Activated naive CD4-positive, alpha-beta T cell treated with Interleukin-2 at 50 U/mL for 16 hours (primary cell): ENCODE measurements around the gene MUC20.
"Not testable (repeated sequence)": the region's sequence is repeated elsewhere in the genome, so short reads cannot be mapped to it uniquely, and the experiment has no call there.

Experiments used
- DNase-seq: peaks from one replicate; pipeline ENCODE4 v3.0.0-alpha.2; 2020

Gene MUC20

DNA sequence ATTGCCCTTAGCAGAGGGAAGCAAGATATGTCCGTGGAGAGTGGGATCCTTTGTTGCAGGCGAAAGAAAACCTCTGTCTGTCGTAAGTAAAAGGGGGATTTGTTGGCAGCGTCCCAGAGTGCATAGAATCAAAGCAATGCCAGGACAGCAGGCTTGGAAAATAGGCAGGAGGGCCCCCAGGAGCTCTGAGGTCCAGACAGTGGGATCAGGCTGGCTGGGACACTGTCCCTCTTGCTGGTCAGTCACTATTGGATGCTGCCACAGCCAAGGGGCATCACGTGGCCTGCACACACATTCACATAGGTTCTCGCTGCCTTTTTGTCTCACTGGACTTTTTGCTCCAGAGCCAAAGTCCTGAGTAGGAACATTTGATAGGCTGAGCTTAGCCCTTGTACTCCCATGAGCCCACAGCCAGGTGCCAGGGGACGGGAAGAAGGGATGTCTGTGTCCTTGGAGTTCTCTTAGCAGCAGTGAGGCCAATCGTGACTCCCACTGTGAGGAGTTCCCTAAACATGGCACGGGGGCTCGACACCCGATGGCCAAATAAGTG, 10.7 kb downstream of the MUC20 start:
- DNase-seq = no peak

DNA sequence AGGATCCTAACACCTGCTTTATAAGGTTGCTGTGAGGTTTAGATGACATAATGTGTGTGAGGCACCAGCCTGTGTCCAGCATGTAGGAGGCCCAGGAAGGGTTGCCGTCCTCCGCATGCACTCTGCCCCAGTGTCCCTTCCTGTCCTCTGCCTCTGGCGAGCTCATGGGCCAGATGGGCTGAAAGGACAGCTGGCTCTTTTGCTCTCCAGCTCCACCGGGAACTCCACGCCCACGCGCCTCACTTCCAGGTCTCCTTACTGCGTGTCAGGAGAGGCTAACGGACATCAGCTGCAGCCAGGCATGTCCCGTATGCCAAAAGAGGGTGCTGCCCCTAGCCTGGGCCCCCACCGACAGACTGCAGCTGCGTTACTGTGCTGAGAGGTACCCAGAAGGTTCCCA, 12.2 kb downstream of the MUC20 start:
- DNase-seq = no peak

DNA sequence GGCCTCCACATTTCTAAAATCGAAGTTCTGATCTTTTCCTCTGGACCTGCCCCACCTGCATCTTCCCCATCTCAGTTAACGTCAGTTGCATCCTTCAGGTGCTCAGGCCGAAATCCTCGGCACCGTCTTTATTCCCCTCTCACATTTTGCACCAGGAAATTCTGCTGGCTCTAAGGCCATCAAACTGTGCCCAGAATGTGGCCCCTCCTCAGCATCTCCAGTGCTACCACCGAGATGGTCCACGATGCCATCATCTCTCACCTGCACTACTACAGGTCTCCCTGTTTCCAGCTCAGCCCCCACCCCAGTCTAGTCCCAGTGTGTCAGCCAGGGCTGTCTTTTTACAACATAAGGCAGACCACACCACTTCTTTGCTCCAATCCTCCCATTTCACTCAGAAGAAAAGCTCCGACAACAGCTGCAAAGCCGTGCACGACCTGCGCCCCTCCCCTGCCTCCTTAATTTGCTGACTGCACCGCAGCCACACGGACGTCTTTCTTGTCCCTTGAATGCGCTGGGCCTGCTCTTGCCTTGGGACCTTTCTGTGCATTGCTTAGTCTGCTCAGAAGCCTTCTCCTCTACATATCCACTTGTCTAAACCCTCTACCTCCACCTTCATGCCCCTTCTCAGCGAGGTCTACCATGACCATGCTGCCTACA, 14.4 kb downstream of the MUC20 start:
- DNase-seq = no peak

DNA sequence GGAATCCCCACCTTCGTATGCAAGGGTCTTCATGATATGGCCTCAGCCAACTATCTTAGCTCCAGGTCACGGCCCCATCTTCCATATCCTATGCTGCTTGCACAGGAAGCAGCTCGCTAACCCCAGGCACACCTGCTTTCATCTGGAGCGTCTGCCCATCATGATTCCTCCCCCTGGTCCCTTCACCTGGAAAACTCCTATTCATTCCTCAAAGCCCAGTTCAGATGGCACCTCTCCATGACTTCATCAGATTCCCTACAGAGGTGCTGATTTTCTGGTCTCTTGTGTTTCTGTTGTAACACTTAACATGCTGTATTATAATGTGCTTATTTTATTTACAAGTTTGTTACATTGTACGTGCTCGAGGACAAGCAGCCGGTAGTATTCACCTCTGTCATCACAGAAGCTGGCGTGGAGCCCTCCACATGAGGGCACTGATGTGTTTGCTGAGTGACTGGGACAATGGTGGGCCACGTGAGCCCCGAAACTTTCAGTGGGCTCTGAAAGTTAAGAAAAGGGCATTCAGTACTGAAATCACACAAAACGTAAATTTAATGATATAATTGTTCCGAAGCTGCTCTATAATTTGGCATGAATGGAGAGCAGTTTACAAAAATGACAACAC, 16.2 kb downstream of the MUC20 start:
- no peak for DNase-seq

DNA sequence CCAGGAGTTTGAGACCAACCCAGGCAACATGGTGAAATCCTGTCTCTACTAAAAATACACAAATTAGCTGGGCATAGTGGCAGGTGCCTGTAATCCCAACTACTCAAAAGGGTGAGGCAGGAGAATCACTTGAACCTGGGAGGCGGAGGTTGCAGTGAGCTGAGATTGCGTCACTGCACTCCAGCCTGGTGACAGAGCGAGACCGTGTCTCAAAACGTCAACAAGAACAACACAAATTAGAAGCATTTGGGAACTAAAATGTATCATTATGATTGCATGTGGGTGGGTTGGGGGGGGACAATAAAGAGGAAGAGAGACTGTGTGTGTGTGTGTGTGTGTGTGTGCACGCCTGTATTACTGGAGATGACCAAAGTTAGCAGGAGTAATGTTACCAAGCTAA, 17.0 kb downstream of the MUC20 start:
- DNase-seq = not testable (repeated sequence)

DNA sequence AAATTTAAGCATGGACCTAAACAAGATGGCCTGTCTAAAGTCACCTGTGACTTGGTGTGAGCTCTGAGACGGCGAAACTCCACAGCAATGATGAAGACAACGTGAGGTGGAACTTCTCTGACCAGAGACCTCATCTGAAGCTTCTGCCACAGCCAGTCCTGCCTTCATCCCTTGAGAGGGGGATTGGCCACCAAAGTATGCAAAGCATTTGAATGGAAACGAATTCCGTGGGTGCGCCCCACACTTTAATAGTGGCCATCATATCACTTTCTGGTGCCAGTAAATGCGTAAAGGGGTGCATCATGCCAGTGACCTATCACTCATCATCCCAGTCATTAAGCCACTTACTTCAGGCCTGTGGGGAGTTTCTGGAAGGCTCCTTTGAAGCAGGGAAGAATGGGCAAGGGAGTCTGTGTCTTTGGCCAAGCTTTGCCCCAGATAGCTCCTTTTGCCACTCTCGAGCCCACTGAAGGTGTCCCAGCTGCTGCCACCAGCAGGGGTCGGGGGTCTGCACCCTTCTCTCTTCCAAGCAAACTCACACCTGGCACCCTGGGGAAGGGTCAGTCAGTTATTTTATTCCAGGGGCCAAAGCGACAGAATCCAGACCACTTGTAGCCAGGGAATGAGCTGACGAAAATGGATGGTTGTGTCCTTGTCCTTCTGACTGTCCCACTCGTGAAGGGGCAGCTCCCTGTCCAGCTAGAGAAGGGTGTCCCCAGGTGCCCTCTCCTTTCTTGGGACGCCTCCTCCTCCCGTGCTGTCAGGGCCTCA, 17.7 kb downstream of the MUC20 start:
- DNase-seq = no peak

DNA sequence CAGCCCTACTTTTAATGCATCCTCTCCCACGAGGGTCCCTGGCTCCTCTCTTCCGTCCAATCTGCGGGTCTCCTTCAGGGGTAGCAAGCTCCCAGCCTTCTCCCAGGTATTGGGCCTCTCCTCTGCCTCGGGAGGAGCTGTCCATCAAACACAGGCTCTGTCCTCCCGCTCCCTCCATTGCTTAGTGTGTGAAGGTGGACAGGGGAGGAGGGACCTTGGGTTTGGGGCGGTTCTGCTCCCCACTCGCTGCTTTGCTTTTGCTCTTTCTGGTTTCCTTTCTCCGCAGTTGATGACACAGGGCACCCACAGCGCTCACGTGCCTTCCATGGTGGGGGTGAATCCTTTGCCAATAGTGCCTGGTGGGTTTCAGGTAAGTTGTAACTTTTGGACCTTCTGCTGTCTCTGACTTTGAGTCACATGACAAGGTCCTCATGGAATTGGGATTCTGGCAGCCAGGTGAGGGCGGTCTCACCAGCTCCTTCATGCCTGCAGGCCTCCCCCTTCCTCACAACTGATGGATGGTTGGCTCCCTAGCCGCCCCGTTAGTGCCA, 18.9 kb downstream of the MUC20 start:
- DNase-seq = no peak

DNA sequence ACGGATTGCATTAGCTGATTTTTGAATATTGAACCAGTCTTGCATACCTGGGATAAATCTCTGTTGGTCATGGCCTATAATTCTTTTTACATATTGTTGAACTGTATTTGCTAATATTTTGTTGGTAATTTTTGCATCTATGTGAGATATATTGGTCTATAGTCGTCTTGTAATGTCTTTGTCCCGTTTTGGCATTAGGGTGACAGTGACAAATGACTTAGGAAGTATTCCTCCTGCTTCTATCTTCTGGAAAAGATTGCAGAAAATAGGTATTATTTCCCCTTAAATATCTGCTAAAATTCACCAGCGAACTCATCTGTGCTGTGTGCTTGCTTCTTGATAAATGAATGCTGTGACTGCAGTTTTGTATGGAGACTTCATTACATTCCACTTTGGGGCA, 23.7 kb downstream of the MUC20 start:
- DNase-seq = no peak

DNA sequence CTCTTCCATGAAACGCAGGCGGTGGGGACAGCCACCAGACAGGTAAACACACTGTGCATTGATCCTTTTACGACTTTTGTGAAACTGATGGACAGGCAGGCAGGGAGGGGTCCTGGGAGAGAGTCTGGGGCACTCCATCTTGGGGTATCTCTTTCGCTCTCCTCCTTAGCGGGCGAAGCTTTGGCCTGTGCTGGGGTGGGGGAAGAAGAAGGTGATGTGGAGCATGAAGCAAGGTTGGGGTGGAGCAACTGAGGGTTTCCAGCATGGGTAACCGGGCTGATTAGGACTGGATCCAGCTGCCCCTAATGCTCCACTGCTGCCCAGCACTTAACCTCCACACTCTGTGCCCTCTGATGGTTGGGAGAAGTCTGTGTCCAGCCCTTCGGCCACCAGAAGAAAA, 25.6 kb downstream of the MUC20 start:
- DNase-seq = no peak

DNA sequence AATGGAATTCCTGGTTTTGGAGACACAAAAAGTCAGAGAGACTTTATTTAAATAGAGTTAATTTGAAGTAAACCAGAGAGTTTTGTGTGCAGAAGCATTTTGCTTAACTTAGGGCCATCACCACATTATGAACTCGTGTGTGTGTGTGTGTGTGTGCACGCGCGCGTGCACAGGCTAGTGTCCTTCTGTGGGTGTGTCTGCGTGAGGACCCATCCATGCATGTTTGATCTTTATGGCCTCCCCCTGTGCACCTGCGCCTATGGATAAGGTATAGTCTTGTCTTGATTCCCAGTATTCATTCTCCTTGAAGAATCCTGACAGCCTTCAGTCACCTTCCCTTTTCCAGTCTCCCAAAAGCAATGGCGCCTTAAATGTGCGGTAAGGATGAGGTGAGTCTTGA, 26.0 kb downstream of the MUC20 start:
- no peak for DNase-seq

DNA sequence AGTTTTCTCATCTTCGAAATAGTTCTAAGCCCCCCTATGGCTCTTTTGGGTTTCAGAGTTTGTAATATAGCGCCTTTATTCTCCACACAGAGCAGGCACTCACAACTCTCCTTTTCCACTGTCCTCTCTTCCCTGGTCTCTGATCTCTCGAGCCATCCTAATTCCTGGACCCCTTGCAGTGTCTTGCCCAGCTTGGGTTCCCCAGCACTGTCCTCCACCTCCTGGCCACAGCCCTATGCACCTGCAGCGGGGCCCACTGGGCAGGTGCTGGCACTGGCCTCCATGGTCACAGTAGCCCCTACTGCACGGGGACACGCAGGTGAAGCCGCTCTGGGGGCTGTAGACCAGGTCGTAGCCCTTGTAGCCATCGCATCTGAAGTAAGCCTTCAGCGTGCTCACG, 27.9 kb downstream of the MUC20 start:
- DNase-seq = no peak

DNA sequence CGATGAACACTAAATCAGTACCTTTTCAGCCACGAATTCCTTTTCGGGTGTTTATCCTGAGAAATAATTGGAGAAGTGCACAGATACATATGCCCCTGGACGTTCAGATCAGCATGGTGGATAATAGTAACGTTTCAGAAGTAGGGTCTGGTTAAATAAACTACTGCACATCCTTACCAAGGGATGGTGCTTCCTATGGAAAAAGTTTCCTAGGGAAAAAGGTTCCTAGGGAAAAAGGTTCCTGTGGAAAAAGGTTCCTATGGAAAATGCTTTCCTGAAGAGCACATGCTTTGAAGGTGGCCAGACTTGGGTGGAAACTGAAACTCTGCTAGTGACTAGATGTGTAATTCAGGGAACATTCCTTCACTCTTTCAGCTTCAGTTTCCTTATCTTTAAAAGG, 28.3 kb downstream of the MUC20 start:
- DNase-seq = not testable (repeated sequence)

DNA sequence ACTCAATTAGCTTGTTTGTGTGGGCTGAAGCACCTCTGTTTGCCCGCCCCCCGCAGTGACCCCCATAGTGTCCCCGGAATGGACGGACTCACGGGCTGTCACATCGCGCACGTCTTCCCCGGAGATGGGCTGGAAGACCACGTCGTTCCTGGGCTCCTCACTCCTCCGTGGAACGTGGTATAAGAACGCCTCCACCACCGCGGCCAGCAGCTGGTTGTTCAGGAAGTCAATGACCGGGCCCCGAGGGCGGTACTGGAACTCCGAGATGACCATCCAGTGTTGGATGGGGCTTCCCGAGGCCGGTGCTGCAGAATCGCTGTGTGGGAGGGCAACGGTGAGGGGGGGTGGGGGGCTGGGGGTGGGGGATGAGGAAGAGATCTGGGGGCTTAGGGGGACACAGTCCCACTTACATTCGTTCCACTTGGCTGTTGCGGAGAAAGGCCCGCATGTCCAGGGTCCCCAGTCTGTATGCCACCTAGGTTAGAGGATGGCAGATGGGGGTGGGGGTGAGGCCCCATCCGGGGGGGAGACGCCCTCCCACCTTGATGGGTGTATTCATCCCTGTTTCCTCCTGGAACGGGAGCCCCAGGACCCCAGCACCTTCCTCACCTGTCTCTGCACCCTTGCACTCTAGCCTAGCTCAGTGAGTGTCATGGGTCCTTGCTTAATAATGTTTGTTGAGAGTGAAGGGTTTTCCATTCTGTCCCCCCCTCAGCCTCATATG, 30.2 kb downstream of the MUC20 start:
- no peak for DNase-seq

DNA sequence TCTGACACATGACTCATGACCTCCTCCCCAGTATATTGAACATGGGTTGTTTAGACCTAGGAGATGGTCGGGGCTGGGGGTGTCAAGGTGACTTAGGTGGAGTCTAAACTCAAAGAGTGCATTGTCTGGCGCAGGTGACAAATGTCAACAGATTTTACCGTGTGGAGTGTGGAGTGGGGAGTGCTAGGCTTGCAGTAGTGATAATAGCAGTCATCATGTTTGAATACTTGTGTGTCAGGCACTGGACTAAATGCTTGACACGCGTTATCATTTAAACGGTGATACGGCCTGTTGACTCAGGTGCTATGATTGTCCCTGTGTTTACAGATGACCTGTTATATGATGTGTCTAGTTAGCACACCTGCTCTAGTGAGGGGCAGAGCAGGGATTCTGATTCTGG, 30.8 kb downstream of the MUC20 start:
- DNase-seq = no peak

DNA sequence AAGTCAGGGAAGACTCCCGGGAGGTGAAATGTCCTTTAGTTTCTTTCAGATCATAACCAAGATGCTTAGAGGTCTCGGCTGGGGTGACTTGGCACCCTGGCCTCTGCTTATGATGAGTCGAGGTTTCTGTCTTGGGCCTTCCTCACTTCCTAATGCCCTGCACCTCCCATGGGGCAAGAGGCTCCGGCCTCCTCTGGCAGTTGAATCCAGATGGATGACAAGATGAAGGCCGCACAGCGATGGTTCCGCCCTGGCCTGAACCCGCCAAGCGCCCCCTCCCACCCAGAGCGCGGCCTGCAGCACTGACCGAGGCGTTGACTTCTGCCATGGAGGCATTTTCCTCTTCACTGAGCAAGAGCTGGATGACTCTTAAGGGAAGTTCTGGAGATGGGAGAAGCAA, 31.3 kb downstream of the MUC20 start:
- DNase-seq = no peak

DNA sequence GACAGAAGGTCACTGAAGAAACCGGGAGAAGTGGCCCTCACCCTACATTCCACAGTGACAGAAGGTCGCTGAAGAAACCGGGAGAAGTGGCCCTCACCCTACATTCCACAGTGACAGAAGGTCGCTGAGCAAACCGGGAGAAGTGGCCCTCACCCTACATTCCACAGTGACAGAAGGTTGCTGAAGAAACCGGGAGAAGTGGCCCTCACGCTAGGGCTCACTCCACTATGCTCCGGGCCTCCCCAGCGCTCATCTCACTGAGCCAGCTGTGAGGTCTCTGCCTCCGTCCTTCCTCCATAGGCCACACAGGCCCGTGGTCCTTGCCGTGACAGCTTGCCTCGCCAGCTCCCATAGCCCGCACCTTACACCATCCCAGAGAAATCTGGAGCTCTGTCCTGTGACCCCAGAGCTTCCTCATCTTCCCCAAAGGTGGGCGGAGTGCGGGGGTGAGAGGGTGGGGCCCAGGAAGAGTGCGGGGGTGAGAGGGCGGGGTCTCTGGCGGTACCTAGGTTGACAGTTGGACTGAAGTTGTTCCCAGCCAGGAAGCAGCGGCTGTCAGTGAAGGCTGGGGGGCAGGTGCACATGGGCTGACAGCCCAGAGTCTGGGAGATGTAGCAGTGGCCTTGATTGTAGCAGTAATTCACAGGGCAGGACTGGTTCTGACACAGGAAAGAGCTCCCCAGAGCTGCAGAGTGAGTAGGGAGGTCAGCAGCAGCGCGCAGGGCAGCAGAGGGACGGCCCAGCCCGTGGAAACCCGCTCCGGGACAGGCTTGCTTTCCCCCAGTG, 32.0 kb downstream of the MUC20 start:
- no peak for DNase-seq

DNA sequence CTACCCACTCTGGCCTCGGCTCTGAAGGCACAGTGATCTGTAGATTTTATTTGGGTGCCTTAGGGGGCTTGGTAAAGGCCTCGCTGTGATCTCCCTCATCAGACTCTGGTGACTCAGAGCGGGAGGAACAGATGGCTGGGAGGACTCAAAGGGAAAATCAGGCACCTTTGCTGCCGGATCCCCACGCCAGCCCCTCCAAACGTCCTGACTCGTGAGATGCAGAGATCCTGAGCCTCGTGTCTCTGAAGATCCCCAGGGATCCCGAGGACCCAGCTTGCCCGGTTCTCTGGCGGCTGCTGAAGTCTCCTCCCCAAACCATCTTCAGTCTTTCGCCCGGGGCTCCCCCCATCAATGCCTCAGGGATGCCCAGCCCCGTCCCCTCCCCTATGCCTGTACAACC, 32.8 kb downstream of the MUC20 start:
- DNase-seq = no peak

DNA sequence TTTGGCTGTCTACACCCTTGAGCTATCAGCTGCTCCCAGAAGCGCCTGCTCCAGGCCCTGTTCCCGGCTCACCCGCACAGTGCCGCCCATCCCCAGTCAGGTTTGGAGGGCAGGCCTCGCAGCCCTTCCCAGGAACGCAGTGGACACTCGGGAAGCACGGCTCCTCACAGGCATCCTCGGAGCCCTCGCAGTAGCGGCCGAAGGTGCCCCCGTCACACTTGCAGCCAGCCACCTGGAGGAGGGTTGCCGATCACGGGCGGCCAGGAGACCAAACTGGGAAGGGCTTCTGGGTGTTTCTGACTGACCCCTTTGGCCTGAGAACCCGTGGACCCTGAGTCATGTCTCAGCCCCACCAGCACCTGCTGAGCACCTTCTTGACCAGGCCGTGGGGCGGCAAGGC, 33.4 kb downstream of the MUC20 start:
- no peak for DNase-seq

DNA sequence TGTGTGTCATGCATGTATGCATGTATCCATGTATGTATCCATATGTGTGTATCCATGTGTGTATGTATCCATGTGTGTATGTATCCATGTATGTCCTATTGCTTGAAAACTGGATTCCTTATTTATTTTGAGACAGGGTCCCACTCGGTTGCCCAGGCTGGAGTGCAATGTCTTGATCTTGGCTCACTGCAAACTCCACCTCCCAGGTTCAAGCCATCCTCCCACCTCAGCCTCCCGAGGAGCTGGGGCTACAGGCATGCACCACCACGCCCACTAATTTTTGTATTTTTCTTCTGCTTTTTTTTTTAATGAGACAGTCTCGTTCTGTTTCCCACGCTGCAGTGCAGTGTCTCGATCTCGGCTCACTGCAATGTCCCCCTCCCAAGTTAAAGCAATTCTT, 34.1 kb downstream of the MUC20 start:
- DNase-seq = no peak

DNA sequence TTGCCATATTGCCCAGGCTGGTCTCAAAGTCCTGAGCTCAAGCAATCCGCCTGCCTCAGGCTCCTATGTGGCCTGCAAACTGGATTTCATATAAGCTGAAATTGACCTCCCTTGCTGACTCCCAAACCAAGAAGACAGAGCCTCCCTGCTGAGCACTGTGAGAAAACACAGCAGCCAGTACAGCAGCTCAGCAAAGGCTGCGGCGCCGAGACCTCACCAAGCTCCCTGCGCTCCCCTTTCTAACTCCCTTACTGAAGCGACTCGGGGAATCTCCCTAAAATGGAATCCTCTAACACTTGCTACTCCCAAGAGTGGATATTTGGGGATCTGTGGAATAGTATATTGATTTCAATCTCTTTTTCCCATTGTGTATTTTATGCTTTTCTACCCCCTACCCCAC, 34.6 kb downstream of the MUC20 start:
- DNase-seq = no peak

DNA sequence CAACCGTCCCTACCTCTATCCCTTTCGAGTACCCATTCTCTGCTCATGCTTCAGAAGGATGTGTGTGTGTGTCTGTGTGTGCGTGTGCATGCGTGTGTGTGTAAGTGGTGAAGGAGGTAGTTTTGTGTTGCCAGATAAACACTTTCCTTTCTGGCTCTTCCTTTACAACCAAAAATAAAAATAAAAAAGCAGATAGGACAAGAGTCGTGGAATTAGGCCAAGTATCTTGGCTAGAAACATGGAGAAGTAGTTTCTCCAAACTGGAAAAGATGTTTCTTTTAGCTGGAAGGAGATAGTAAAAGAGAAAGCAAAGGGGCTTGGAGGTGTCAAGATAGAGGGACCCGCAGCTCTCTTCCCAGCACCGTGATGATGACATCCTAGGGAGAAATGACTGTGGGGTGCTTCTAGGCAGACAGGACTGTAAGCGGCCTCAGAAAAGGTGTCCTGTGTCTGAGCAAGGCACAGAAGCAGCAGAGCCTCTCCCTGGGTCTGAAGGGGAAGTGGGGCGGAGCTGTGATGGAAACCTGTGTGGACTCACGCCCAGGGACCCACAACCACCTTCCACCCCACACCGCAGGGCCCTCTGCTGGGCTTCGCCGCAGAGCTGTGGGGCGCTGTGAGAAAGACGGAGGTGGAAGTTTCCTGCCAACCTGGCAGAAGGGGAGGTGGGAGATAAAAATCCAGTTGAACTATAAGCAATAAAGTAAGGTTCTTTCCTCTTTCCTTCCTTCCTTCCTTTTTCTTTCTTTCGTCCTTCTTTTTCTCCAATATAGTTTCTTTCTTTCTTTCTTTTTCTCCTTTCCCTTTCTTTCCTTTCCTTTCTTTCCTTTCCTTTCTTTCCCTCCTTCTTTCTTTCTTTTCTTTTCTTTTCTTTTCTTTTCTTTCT, 35.3 kb downstream of the MUC20 start:
- no peak for DNase-seq
